GM19239 (cell line): ENCODE results near the gene VWA5B2.

ENCODE experiments used
- DNase-seq: peaks from one replicate; pipeline ENCODE4 v3.0.0; 2011; ENCODE audit warnings: low spot score; ENCODE audit not compliant: insufficient read length
- FAIRE-seq: peaks from 2 replicates; lab custom pipeline; 2011; peaks lifted over from hg19 to GRCh38; lab: Jason Lieb, UNC

VWA5B2 gene

DNA sequence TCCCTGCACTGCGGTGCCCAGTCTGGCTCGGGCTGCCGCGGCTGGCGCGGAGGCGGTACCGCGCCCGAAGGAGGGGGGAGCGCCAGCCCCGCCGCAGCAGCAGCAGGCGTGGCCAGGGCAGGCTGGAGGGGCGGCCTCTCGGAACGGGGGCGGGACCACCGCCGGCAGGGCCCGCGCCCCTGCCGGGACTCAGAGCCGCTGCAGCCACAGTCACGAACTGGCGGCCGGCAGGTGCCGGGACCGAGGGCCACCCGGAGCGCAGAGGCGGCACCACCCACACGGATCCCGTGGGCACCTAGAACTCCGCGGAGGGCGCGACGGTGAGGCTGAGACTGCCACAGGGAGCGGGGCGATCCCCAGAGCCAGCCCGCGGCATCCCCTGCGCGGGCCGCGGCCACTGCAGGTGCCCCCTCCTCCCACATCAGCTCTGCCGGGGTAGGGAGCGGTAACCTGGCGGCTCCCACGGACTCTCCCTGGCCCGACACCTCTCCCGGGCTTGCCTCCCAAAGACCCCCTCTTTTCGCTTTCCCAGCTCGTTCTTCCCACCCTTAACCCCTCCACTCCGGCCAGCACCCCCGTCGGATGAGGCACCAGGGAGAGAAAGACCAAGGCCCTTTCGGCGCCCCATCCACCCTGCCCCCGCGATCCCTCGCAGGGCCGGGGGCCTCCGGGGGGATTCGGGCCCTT is at the start of gene VWA5B2:
VWA5B2 (plus strand) TSS at position 192 of the 687 bp plus-strand sequence. CDS start 944 bp downstream, outside the sequence.
- FAIRE-seq (no peak), DNase-seq (peak; percentile 96)

DNA sequence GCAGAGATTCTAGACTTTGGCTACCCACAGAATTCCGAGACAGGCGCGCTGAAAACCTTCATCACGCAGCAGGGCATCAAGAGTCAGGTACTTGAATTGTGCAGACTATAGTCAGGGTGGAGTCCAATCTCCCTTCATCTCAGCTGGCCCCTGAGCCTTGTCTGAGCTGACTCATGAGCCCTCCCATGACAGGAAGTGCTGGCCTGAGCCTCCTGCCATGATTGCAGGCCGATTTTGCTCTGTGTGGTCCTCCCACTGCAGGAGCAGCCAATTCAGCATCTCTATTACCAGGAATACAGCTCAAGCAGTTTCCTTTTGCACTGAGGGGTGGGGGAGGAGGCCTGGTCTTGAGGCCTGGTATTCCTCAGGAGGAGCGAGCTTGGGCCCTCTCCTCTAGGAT is 49.2 kb upstream of the VWA5B2 start:
- DNase-seq (no peak), FAIRE-seq (no peak)

GRCh38 chr3:184181596-184181995 is 47.8 kb upstream of the VWA5B2 start:
- no peak for DNase-seq
- FAIRE-seq, result no peak

GRCh38 chr3:184183679-184184078 is 45.7 kb upstream of the VWA5B2 start:
- FAIRE-seq (no peak), DNase-seq (no peak)

DNA sequence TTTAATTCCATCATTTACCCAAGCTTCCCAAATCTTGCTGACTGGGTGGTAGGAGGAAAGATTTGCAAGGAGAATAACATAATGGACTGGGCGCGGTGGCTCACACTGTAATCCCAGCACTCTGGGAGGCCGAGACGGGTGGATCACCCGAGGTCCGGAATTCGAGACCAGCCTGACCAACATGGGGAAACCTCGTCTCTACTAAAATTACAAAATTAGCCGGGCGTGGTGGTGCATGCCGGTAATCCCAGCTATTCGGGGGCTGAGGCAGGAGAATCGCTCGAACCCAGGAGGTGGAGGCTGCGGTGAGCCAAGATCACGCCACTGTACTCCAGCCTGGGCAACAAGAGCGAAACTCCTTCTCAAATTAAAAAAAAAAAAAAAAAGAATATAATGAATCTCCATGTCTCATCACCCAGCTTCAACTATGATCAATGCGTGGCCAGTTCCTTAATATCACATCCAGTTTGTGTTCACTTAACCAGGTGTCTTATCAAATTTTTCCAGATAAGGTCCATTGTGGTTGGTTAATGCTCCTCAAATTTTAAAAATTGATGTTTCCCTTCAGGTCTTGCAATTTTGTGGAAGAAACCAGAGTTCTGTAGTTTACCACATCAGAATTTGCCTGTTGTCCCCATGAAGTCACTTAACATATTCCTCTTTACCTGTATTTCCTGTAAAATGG is 44.7 kb upstream of the VWA5B2 start:
- DNase-seq (no peak), FAIRE-seq (no peak)

- DNase-seq (peak; percentile 96), FAIRE-seq (peak; percentile 96)
Measured at GRCh38 chr3:184185461-184186183, 43.8 kb upstream of the VWA5B2 start.

DNA sequence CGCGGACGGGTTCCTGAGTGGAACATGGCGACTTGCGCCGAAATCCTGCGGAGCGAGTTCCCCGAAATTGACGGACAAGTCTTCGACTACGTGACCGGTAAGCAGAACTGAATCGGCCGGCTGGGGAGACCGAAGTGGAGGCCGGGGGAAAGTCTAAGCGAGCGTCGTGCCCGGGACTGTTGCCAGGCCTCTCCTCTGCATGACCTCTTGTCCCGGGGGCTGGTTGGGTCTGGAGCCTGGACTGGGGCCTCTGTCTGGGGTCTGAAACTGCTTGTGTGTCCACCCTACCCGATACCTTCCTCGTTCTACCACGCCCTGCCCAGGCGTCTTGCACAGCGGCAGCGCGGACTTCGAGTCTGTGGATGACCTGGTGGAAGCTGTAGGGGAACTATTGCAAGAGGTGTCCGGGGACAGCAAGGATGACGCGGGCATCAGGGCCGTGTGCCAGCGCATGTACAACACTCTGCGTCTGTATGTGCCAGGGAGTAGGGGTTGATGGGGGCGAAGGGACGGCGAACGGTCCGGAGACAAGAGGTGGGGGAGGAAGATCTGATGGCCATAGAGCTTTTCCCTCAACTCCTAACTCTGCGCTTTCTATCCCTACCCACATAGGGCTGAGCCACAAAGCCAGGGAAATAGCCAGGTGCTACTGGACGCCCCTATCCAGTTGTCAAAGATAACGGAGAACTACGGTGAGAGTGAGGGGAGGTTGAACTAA is 43.0 kb upstream of the VWA5B2 start, which contains the start of gene ABCF3:
ABCF3 (plus strand) TSS at position 16 of the 718 bp plus-strand sequence; CDS start at position 25, 9 bp downstream.
- FAIRE-seq (peak; percentile 28), DNase-seq (no peak)

DNA sequence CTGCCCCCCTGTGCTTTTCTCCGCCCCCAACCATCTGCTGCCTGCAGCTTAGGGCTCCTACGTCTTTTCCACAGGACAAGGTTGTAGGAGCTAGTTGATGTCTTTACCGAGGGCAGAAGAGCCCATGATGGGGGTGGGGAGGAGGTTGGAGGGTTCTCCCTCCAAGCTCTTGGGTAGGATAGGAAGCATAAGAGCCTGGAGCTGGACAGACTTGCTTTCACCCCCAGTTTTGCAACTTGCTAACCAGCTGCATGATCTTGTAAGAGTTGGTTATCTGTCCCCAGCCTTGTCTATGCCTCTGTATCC is 42.5 kb upstream of the VWA5B2 start:
- FAIRE-seq (no peak), DNase-seq (no peak)

- no peak for FAIRE-seq
Measured at GRCh38 chr3:184188080-184188479, 41.3 kb upstream of the VWA5B2 start.

DNA sequence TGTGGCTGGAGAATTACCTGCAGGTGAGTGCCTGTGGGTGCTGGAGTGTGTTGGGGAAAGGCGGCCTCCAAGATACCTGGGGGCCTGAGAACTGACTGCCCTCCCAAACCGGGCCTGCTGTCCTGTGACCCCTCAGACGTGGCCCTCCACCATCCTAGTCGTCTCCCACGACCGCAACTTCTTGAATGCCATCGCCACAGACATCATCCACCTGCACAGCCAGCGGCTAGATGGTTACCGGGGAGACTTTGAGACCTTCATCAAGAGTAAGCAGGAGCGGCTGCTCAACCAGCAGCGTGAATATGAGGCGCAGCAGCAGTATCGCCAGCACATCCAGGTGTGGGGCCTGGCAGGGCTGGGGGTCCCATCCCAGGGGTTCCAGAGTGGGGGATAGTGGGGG is 40.0 kb upstream of the VWA5B2 start:
- DNase-seq, result no peak
- FAIRE-seq, result no peak

More at GRCh38 chr3:184188080-184188479, 41.3 kb upstream of the VWA5B2 start:
- DNase-seq, result no peak

GRCh38 chr3:184192889-184193288 is 36.5 kb upstream of the VWA5B2 start:
- no peak for FAIRE-seq

GRCh38 chr3:184193991-184194539 is 35.3 kb upstream of the VWA5B2 start:
- no peak for DNase-seq
- no peak for FAIRE-seq

More at GRCh38 chr3:184192889-184193288, 36.5 kb upstream of the VWA5B2 start:
- no peak for DNase-seq

DNA sequence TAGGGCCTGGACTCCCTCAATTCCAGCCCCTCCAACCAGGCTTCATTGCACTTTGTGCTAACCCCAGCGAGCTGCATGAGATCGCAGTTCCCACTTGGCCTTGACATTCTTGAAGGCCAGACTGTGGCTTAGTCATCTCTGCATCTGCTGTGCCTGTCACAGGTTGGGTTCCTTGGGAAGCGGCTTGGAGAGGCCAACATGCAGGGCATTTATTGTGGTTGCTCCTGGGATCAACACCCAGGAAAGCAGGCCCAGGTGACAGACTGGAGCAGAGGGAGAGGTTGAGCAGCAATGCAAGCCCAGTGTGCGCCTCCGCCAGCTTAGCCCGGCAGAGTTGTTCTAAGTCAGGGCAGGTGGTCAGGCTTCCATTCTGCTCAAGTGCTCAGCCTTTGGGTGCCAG is 32.8 kb upstream of the VWA5B2 start:
- FAIRE-seq, result no peak
- DNase-seq, result no peak

GRCh38 chr3:184198509-184198908 is 30.9 kb upstream of the VWA5B2 start:
- FAIRE-seq (no peak), DNase-seq (no peak)

DNA sequence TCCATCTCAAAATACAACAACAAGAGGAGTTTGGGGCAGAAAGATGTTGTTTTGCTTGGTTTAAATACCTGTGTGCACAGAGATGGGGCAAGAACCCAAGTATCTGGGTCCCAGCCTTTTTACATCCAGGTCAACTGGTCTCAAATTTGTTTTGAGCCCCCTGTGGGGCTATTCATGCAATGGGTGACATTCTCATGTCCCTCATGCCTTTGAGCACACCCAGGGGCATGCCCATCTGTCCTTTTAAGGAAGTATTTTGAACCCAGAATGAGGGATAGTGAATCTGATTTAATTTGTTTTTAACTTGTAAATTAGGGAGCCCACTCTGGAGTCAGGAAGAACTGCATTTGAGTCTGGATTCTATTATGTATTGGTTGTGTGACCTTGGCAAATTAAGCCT is 28.6 kb upstream of the VWA5B2 start:
- DNase-seq (no peak), FAIRE-seq (no peak)

GRCh38 chr3:184203526-184203925 is 25.9 kb upstream of the VWA5B2 start:
- DNase-seq (no peak), FAIRE-seq (no peak)

DNA sequence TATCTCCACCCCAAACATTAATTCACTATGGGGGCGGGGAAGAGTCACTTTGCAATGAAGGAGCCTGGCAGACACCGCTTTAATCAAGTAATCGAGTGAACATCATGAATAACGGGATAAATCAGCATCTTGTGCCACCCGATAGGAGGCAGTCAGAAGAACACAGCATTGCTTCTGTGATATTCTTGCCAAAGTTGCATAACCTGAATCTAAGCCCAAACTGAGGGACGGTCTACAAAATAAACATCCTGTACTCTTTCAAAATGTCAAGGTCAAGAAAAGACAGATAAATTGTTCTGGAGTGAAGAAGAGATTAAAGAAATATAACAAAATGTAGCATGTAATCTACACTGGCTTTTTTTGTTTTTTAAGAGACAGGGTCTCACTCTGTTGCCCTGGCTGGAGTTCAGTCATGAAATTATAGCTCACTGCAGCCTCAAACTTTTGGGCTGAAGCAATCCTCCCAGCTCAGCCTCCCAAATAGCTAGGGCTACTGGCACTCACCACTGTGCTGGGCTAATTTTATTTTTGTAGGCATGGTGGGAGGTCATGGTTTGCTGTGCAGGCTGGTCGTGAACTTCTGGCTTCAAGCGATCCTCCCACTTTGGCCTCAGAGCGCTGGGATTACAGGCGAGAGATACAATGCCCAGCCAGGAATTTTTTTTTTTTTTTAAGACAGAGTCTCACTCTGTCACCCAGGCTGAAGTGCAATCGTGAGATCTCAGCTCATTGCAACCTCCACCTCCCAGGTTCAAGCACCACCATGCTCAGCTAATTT is 20.1 kb upstream of the VWA5B2 start:
- DNase-seq (no peak), FAIRE-seq (no peak)

- DNase-seq (no peak), FAIRE-seq (no peak)
Measured at GRCh38 chr3:184211297-184211696, 18.1 kb upstream of the VWA5B2 start.

DNA sequence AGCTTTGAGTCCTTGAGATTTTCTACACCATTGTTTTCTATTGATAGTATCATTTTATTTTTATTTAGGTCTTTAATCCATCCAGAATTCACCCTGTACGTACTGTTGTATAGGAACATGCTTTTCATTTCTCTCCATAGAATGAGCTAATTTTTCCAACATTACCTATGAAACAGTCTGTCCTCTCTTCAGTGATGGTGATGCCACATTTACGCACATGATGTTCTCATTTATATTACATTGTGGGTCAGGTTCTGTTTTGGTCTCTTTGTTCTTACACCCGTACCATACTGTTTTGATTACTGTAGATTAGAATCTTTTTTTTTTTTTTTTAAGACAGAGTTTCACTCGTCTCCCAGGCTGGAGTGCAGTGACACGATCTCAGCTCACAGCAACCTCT is 17.7 kb upstream of the VWA5B2 start:
- FAIRE-seq, result no peak
- no peak for DNase-seq

- DNase-seq (no peak), FAIRE-seq (no peak)
Measured at GRCh38 chr3:184218814-184219213, 10.6 kb upstream of the VWA5B2 start.
